ENCODE results near the gene BMP7.

BMP7 gene

DNA sequence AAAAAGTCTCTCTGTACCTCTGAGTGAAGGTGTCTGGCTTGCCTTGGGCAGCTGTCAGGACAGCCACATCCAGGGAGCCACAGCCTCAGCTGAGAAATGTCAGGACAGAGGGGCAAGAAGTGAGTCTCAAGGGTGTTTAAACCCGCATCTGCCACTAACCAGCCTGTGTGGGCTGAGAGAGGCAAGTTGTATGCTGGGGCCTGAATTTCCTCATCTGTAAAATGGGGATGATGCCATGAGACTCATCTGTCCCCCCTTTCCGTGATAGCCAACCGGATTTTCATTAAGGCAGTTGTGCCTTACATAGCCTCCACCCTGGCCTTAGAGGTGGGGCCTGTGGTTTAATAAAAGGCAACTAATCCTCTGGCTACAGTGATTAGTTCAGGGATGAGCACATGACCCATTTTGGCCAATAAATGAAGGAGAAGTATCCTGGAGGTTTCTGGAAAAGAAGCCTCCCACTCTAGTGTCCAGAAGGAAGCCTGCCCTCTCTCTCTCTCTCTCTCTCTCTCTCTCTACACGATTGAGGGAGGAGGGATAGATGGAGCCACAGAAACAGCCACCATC is 79.3 kb downstream of the BMP7 start:
- TF ChIP-seq GATA3 (IDR thresholded peaks at IDR 0.05; ENCODE audit: low read depth, low read length) = no peak
- no peak for TF ChIP-seq GATA2 (IDR thresholded peaks at IDR 0.05; ENCODE audit: low read depth, low read length)

DNA sequence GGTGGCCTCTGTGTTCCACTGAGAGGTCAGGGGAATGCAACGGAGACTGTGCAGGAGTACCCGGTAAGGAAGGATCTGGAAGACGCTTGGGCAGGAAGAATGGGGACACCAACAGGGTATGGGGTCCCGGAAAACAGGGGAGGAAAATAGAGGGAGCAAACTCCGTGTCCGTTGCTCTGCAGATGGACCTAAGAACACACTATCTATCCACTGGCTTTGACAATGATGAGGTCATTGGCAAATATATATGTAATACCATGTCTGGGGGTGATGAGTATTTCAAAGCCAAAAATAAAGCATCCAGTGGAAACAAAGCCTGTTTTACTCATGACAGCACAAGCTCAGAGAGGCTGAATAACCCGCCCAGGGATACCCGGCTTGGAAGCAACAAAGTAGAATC is 80.2 kb downstream of the BMP7 start:
- TF ChIP-seq GATA3 (IDR thresholded peaks at IDR 0.05; ENCODE audit: low read depth, low read length) (no peak), GATA2 (IDR thresholded peaks at IDR 0.05; ENCODE audit: low read depth, low read length) (no peak)

DNA sequence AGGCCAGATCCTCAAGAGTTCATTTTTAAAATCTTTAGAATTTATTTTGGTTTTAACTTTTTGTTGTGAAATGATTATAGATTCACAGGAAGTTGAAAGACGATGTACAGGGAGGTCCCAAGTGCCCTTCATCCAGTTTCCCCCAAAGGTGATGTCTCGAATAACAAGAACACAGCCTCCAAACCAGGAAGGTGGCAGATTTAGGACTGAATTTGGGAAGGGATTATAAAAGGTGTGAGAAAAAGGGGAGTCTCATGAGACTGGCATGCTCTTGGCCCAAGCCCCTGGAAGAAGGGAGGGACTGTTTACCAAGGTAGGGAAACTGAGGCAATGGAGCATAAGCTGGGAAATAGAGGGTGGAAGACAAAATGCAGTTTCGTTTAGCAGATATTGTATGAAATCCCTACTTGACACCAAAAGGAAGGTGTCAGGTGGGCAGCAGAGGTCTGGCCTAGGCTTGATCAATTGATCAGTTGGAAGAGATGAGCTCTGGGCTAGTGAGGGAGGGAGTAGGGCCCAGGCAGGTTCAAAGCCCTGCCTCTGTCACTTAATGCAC is 81.2 kb downstream of the BMP7 start:
- no peak for TF ChIP-seq GATA3 (IDR thresholded peaks at IDR 0.05; ENCODE audit: low read depth, low read length)
- no peak for TF ChIP-seq GATA2 (IDR thresholded peaks at IDR 0.05; ENCODE audit: low read depth, low read length)

DNA sequence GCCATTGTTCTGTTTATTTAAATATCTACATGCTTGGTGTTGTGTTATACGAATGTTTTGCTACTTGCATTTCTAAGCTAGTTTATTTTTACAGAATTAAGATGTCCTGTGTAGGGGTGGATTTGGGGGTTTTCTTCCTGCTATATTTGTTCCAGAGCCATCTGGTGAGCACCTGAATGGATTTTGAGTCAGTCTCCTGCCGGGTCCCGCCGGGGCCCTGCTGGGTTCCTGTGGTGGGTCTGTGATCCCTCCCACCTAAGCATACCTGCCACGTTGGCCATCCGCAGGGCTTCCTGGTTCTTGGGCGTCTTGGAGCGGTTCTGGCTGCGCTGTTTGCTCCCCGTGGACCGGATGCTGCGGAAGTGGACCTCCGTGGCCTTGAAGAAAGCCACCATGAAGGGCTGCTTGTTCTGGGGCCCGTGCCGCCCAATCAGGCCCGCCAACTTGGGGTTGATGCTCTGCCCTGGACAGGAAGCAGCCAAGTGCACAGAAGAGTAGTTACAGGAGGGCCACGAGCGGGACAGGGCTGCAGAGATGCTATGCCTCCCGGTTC is 82.9 kb downstream of the BMP7 start:
- TF ChIP-seq GATA2 (IDR thresholded peaks at IDR 0.05; ENCODE audit: low read depth, low read length) = no peak
- no peak for TF ChIP-seq GATA3 (IDR thresholded peaks at IDR 0.05; ENCODE audit: low read depth, low read length)

DNA sequence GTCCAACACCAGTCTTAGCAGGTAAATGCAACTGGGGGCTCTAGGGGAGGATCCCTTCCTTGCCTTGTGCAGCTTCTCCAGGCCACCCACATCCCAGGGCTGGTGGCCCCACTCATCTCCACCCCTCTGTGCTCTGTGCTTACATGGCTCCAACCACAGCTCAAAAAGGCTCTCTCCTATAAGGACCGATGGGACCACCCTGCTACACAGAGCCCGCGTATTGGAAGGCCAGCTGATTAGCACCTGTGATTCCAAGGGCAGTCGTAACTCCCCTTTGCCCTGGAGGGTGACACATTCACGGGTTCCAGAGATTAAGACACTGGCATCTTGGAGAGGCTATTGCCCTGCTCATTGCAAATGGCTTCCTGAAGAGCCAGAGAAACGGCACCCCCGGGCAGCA is 84.8 kb downstream of the BMP7 start:
- no peak for TF ChIP-seq GATA2 (IDR thresholded peaks at IDR 0.05; ENCODE audit: low read depth, low read length)
- TF ChIP-seq GATA3 (IDR thresholded peaks at IDR 0.05; ENCODE audit: low read depth, low read length) = no peak

DNA sequence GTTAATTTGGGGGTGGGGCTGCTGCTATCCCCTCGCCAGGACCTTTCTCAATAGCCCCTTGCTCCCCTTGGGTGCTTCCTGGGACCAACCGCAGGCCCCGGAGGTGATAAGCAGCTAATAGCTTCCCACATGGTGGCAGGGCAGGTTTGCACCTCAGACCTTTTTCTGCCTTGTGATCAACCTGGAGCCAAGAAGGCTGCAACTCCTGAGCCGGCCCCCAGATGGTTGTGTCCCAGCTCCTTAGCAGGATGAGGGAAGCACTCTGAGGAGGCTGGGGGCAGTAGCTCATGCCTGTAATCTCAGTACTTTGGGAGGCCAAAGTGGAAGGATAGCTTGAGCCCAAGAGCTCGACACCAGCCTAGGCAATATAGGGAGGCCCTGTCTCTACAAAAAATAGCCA is 85.5 kb downstream of the BMP7 start:
- TF ChIP-seq GATA2 (IDR thresholded peaks at IDR 0.05; ENCODE audit: low read depth, low read length) (no peak), GATA3 (IDR thresholded peaks at IDR 0.05; ENCODE audit: low read depth, low read length) (no peak)

DNA sequence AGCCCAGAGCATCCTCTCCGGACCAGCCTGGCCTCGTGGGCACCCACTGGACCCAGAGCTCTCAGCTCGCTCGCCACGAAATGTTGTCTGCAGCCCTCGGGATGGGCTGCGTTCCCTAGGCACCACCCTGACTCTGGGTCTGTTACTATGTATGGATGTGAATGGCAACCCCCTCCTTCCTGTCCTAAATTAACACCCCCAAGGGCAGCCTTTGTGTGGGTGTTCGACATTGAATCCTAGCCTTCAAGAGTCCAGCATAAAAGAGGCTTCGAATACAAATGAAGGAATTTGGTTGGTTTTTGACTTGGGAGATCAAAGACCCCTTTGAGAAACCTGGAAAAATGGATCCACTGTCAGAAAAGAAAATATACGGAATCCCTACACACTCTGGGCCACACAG is 86.1 kb downstream of the BMP7 start:
- no peak for TF ChIP-seq GATA2 (IDR thresholded peaks at IDR 0.05; ENCODE audit: low read depth, low read length)
- TF ChIP-seq GATA3 (IDR thresholded peaks at IDR 0.05; ENCODE audit: low read depth, low read length) = no peak

DNA sequence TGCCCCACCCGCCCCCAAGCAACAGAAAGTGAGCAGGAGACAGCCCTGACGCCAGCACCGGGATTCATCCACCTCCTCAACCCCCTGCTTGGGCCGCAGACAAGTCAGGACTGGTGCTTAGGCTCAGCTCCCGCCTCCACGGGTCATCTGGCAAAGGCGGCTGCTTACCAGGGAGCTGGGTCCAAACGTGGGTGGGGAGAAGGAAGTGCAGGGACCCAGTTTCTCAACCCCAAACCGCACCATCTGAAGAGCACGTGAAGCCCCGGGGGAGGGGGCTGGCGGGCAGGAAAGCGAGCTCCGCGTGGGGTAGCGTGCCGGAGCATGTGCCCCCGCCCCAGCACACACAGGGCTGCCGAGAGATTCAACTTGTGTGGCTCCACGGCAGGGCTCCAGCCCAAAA is 87.2 kb downstream of the BMP7 start:
- no peak for TF ChIP-seq GATA2 (IDR thresholded peaks at IDR 0.05; ENCODE audit: low read depth, low read length)
- no peak for TF ChIP-seq GATA3 (IDR thresholded peaks at IDR 0.05; ENCODE audit: low read depth, low read length)

DNA sequence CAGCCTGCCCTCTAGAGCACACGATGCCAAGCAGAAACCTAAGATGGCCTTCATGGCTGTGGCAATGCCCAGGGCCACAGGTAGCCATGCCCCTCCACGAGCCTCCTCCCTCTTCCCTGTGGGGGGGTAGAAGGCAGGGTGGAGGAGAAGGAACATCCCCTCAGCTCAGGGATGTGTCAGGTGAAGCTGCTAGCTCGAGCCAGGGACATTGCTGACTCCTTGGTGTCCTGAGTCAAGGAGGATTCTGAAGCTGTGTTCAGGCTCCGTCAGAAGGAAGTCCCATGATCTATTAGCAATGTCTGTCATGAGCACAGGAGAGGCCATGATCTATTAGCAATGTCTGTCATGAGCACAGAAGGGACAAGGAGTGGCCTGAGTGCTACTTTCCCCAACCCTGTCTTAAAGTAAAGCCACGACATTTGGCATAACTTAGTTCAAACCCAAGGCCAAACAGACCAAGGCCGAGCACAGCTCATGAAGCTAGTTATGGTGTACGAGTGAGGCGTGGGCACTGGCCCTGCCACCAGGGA is 87.8 kb downstream of the BMP7 start:
- TF ChIP-seq GATA3 (IDR thresholded peaks at IDR 0.05; ENCODE audit: low read depth, low read length) (no peak), GATA2 (IDR thresholded peaks at IDR 0.05; ENCODE audit: low read depth, low read length) (no peak)

DNA sequence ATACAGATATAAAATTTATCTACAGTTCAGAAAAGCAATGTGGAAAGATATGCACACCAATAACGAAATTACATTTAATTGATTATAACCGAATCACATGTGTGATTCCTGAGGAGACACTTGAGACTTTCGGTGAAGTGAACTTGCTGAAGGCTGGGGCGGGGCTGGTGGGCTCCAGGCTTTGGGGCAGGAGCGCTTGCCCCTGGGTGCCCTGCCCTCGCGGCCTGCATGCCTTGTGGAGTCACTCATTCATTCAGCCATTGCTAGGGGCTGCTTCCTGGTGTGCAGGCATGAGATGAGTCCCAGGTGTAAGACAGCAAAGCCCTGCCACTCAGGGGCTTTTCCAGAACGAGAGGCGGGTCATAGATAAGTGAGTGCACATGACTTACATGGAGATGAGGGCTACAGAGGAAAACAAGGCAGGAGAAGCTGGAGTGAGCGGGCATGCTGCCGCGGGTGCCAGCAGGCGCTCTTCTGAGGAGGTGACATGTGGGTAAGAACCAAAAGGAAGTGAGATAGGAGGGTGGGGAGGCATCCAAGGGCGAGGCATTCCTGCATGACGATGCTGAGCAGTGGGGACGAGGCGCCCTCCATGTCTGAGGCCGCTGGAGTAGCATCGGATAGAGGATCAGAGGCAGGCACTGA is 88.7 kb downstream of the BMP7 start:
- TF ChIP-seq GATA3 (IDR thresholded peaks at IDR 0.05; ENCODE audit: low read depth, low read length) (no peak), GATA2 (IDR thresholded peaks at IDR 0.05; ENCODE audit: low read depth, low read length) (no peak)

DNA sequence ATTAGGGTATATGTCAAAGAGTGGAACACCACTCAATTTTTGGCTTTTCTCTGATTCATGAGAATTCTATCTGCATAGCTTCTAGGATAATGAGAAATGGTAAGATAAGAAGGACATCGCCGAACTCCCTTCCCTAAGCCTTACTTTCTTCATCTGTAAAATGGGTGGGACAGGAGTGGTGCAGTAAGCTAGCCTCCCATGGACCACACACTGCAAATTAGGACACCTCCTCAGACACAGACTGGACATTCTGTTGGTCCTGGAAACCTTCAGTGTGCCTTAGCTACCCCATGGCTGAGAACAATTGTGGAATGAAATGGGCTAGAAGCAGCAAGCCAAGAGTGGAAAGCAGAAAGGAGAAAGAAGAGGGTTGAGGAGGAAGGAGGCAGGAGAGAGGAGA is 89.6 kb downstream of the BMP7 start:
- TF ChIP-seq GATA3 (IDR thresholded peaks at IDR 0.05; ENCODE audit: low read depth, low read length) = no peak
- TF ChIP-seq GATA2 (IDR thresholded peaks at IDR 0.05; ENCODE audit: low read depth, low read length) = no peak

DNA sequence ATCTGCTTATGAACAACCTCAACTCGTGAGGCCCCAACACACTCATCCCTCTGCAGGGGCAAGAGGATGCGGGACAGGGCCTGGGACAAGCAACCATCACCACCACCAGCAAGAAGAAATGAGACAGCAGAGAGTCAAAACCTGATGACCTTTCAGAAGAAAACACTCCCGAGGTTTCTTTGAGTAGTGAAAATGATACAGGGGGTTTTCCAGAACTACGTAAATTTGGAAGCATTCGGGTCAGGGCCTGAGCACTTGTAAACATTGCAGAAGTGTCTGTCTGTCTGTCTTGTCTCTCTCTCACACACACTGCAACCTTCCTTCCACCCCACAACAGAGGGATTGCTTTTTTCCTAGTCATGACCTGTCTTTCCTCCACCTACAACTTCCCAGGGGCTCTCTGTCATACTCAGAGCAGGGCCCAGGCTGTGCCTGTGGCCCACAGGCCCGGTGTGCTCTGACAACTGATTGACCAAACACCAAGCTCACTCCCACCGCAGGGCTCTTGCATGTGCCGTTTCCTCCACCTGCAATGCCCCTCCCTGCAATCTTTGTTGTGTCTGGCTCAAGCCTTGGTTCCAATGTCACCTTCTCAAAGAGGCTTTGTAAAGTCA is 90.9 kb downstream of the BMP7 start:
- no peak for TF ChIP-seq GATA2 (IDR thresholded peaks at IDR 0.05; ENCODE audit: low read depth, low read length)
- TF ChIP-seq GATA3 (IDR thresholded peaks at IDR 0.05; ENCODE audit: low read depth, low read length) = no peak

DNA sequence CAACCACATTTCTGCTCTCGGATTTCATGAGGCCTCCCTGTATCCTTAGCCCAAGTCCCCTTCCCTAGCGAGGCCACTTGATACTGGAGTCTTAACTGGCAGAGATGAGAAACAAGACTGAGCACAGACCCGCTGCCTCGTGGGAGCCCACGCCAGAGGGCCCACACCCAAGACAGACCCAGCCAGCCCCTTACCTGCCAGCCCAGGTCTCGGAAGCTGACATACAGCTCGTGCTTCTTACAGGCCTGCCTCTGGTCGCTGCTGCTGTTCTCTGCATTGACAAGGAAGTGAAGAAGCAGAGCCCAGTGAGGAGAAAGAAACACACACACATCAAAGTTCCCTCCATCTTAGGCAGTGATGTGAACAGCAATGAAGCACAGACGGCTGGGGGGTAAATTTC is 91.7 kb downstream of the BMP7 start:
- TF ChIP-seq GATA2 (IDR thresholded peaks at IDR 0.05; ENCODE audit: low read depth, low read length) = no peak
- TF ChIP-seq GATA3 (IDR thresholded peaks at IDR 0.05; ENCODE audit: low read depth, low read length) = no peak

DNA sequence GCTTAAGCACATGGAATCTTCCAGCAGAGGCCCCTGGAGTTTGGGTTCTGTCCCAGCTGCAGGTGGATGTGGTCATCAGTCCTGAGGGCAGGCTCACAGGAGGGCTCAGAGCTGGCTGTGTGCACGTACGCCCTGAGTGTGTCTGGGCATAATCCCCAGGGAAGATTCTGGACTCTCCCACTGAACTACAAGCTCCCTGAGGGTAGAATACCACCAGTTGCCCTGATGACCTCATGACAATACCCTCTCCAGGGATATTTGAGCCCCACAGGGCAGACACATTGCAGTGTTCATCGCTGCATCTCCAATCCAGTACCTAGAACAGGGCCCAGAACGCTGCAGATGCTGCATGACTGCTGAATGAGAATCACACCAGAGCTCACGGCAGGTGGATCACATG is 92.5 kb downstream of the BMP7 start:
- TF ChIP-seq GATA2 (IDR thresholded peaks at IDR 0.05; ENCODE audit: low read depth, low read length) (no peak), GATA3 (IDR thresholded peaks at IDR 0.05; ENCODE audit: low read depth, low read length) (no peak)

Data from SH-SY5Y (cell line).